ENCODE results near the gene BMPR1B.

BMPR1B gene

DNA sequence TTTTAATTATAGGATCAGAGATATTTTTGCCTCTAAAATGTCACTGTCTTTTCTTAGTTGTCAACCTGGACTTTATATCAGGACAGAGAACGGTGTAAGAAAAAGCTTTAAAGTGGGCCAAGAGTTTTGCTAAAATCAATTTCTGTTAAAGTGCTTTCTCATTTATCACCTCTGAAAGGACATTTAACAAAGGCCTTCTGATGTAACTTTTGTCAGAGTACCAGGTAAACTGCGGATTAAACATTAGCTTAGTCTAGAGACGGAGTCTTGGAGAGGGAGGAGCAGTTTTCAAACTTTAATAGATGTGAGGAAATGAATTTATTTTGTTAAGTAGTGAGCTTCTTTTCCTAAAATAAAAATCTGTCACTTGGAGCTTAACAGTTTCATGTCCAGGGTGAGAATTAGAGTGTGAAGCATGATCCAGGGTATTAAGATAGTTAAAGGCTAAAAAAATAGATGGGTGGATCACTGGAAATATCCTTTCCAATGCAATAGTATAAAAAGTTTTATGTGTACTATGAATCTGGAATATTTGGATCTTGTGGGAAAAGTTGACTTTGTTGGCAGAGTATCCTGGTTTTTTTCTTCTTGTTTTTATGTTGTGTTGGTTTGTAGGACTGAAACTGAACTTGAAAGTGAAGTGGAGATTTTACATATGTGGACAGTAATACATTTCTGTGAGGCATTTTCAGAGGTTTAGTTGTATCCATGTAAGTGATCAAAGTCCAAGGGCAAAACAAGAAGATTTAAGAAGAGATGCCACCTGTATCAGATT is 33.6 kb upstream of the BMPR1B start:
- TF ChIP-seq, protein P1, sequence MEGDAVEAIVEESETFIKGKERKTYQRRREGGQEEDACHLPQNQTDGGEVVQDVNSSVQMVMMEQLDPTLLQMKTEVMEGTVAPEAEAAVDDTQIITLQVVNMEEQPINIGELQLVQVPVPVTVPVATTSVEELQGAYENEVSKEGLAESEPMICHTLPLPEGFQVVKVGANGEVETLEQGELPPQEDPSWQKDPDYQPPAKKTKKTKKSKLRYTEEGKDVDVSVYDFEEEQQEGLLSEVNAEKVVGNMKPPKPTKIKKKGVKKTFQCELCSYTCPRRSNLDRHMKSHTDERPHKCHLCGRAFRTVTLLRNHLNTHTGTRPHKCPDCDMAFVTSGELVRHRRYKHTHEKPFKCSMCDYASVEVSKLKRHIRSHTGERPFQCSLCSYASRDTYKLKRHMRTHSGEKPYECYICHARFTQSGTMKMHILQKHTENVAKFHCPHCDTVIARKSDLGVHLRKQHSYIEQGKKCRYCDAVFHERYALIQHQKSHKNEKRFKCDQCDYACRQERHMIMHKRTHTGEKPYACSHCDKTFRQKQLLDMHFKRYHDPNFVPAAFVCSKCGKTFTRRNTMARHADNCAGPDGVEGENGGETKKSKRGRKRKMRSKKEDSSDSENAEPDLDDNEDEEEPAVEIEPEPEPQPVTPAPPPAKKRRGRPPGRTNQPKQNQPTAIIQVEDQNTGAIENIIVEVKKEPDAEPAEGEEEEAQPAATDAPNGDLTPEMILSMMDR (IDR thresholded peaks at IDR 0.05) = no peak

DNA sequence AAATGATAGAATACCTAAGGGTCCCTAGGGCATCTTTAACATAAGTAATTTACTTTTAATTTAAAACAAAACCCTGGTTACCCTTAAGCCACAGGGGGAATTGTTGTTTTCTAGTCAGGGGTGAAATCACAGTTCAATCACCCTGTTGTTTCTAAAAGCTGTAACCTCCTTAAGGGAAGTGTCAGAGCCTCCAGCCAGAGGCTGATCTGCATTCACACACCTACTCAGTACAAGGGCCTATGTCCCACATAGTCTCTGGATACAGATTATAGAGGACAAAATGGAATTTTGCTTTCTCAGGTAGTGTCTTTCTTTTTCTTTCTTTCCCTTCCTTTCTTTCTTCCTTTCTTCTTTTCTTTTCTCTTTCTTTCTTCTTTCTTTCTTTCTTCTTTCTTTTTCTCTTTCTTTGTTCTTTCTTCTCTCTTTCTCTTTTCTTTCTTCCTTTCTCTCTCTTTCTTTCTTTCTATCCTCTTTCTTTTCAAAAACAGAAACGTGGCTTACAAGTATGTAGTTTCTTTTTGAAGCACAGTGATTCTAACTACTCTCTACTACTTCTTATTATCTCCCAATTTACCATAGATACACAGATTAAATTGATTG is 31.1 kb upstream of the BMPR1B start:
- TF ChIP-seq, protein P1 (IDR thresholded peaks at IDR 0.05) = no peak

DNA sequence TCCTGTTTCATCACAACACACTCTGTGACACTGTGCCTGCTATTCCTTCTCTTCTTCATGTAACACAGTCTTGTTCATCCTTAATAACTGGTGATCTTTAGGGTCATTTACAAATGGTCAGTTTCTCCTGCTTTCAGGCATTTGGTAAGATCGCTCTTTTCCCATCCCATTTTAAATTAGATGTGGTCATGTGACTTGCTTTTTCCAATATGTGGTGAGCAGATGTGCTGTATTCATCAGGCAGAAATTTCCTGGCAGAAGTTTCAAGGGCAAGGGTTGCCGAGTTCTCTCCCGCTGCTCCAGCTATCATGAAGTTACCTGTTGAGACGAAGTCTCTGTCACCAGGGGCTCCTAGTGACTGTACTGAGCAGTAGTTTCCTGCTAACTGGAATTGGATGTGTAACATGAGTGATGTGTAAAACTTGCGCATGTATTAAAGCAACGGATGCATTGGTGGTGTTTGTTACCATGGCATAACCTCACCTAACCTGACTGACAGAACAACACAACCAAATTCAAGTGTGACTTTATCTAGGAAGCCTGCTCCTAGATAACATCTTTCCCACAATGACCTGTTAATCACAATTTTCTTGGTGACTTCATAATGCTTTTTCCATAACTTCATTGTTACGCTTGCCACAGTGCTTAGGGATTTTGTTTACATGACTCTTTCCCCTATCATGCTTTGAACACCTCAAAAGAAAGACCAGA is 29.5 kb upstream of the BMPR1B start:
- TF ChIP-seq, protein P1 (IDR thresholded peaks at IDR 0.05) = no peak

DNA sequence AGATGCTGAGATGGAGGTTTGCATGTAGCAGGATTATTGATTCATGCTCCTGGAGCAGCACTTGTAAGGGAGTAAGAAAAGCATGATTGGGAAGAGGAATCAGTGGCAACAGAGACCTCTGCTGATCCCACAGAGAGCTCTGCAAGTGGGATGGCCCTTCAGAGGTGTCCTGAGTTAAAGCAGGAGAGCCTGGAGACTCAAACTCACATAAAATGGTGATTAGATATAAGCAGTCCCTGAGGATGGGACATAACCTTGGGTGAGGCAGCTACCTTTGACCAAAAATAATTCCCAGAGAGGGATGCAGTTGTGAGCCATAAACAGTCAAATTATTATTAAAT is 25.4 kb upstream of the BMPR1B start:
- TF ChIP-seq, protein P1 (IDR thresholded peaks at IDR 0.05) = no peak

DNA sequence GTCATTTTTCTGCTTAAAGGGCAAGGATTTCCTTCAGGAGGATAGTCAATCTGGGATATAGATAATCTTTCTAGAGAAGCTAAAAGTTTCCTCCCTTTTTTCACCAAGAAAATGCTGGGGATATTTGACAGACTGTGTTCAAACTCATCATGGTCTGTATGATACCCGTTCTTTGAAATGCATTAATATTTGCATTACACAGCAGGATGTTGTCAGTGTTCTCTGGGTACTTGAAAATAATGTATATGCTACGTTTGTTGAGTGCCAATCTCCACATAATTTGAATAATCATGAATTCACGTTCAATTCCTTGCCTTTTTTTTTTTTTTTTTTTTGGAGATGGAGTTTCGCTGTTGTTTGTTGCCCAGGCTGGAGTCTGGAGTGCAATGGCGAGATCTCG is 18.0 kb upstream of the BMPR1B start:
- TF ChIP-seq, protein P1 (IDR thresholded peaks at IDR 0.05) = no peak

DNA sequence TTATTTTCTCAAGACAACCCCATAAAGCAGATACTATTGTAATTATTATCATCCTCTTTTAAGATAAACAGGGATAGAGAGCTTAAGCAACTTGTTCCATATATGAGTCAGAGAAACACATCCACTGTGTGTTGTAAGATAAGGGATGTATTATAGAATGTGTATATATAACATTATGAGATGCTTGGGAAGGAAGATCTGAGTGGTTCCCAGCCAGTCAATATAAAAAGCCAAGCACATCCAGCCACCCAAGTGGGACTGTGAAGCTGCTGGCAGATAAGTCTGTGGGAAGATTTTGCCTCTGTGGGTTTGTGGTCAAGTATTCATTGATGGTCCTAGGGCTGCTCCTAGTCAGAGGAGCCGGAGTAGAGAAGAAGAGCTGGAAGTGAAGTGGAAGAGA is 16.5 kb upstream of the BMPR1B start:
- TF ChIP-seq, protein P1 (IDR thresholded peaks at IDR 0.05) = no peak

DNA sequence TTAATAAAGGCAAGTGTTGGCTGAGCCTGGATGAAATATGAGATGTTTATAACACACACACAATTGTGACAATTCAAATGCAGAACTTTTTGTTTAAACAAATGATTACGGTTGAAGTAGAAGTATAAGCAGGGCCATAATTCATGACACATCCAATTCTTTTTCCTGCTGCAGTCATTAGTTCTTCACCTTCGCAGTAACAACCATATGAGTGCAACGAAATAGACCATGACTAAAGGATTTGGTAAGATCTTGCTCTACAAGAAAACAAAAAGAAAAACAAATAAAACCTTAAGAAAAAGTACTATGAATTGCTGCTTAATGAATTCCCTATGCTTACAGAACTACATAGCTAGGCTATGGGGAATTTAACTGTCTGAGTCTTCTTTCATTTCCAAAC is 13.9 kb upstream of the BMPR1B start:
- TF ChIP-seq, protein P1 (IDR thresholded peaks at IDR 0.05) = no peak

All from LNCAP (cell line).